H9 (cell line): ENCODE results near the gene PRR5L. TPM values are rescaled to one million over a fixed set of nuclear protein-coding genes. Genes with fewer than 3 reads are reported as not detected.

ENCODE experiments used
- DNase-seq: peaks from one replicate; pipeline ENCODE4 v3.0.0-alpha.2; 2017
- H2AFZ ChIP-seq: one replicate; pipeline ENCODE4 v1.6.1; 2013; ENCODE audit warnings: mild to moderate bottlenecking, low read length, control low read depth, moderate library complexity
- H2AK5ac ChIP-seq: 2 replicates; pipeline ENCODE4 v1.6.1; 2013; ENCODE audit warnings: low read length, control low read depth, mixed read lengths; ENCODE audit not compliant: insufficient read length
- H2BK120ac ChIP-seq: one replicate; pipeline ENCODE4 v1.6.1; 2013; ENCODE audit warnings: low read depth, mild to moderate bottlenecking, low read length, control low read depth, inconsistent platforms; ENCODE audit not compliant: poor library complexity, severe bottlenecking
- H2BK12ac ChIP-seq: 2 replicates; pipeline ENCODE4 v1.6.1; 2013; ENCODE audit warnings: low read length, control low read depth, mixed read lengths, low read depth; ENCODE audit not compliant: insufficient read length
- H2BK15ac ChIP-seq: 2 replicates; pipeline ENCODE4 v1.6.1; 2013; ENCODE audit warnings: low read depth, low read length, control low read depth
- H2BK20ac ChIP-seq: one replicate; pipeline ENCODE4 v1.6.1; 2013; ENCODE audit warnings: low read depth, mild to moderate bottlenecking, low read length, control low read depth, inconsistent platforms; ENCODE audit not compliant: poor library complexity, severe bottlenecking
- H2BK5ac ChIP-seq: 2 replicates; pipeline ENCODE4 v1.6.1; 2013; ENCODE audit warnings: low read length, control low read depth, mixed read lengths; ENCODE audit not compliant: insufficient read length
- H3K14ac ChIP-seq: 2 replicates; pipeline ENCODE4 v1.6.1; 2013; ENCODE audit warnings: low read length, control low read depth; ENCODE audit not compliant: insufficient read depth
- H3K18ac ChIP-seq: 2 replicates; pipeline ENCODE4 v1.6.1; 2013; ENCODE audit warnings: low read depth, mild to moderate bottlenecking, mixed read lengths, low read length, control low read depth; ENCODE audit not compliant: insufficient read length
- H3K23ac ChIP-seq: 2 replicates; pipeline ENCODE4 v1.6.1; 2013; ENCODE audit warnings: low read length, control low read depth, mixed read lengths, low read depth; ENCODE audit not compliant: insufficient read length
- H3K23me2 ChIP-seq: 2 replicates; pipeline ENCODE4 v1.6.1; 2013; ENCODE audit warnings: low read depth, mild to moderate bottlenecking, mixed read lengths, low read length, control low read depth; ENCODE audit not compliant: insufficient read length, poor library complexity, severe bottlenecking
- H3K27ac ChIP-seq: 2 replicates; pipeline ENCODE4 v1.5.1; 2013; ENCODE audit warnings: low read length, control low read depth, mixed read lengths, low read depth; ENCODE audit not compliant: insufficient read length
- H3K27me3 ChIP-seq: 2 replicates; pipeline ENCODE4 v1.6.1; 2013; ENCODE audit warnings: low read length, control low read depth, inconsistent platforms; ENCODE audit not compliant: insufficient read depth
- H3K4ac ChIP-seq: 2 replicates; pipeline ENCODE4 v1.6.1; 2013; ENCODE audit warnings: low read depth, mild to moderate bottlenecking, control low read depth, inconsistent platforms, low read length, moderate library complexity
- H3K4me1 ChIP-seq: 2 replicates; pipeline ENCODE4 v1.6.1; 2013; ENCODE audit warnings: low read length, control low read depth, inconsistent platforms; ENCODE audit not compliant: insufficient read depth
- H3K4me2 ChIP-seq: 2 replicates; pipeline ENCODE4 v1.6.1; 2013; ENCODE audit warnings: low read length, control low read depth, mixed read lengths; ENCODE audit not compliant: insufficient read length, insufficient read depth
- H3K56ac ChIP-seq: 2 replicates; pipeline ENCODE4 v1.6.1; 2013; ENCODE audit warnings: low read depth, mild to moderate bottlenecking, mixed read lengths, low read length, control low read depth; ENCODE audit not compliant: insufficient read length
- H3K79me1 ChIP-seq: 2 replicates; pipeline ENCODE4 v1.6.1; 2013; ENCODE audit warnings: low read depth, mild to moderate bottlenecking, moderate library complexity, low read length, control low read depth, inconsistent platforms; ENCODE audit not compliant: insufficient read depth, poor library complexity, severe bottlenecking
- H3K79me2 ChIP-seq: 2 replicates; pipeline ENCODE4 v1.6.1; 2013; ENCODE audit warnings: low read length, control low read depth, inconsistent platforms; ENCODE audit not compliant: insufficient read depth
- H3K9ac ChIP-seq: 2 replicates; pipeline ENCODE4 v1.6.1; 2013; ENCODE audit warnings: low read length, control low read depth, mixed read lengths; ENCODE audit not compliant: insufficient read length; ENCODE audit errors: extremely low read depth
- H3K9me3 ChIP-seq: one replicate; pipeline ENCODE4 v1.6.1; 2013; ENCODE audit warnings: low read depth, low read length, inconsistent platforms; ENCODE audit not compliant: control insufficient read depth
- H3T11ph ChIP-seq: one replicate; pipeline ENCODE4 v1.6.1; 2013; ENCODE audit warnings: mild to moderate bottlenecking, low read length, control low read depth, inconsistent platforms
- H4K20me1 ChIP-seq: one replicate; pipeline ENCODE4 v1.6.1; 2013; ENCODE audit not compliant: control insufficient read depth, insufficient read length, insufficient read depth
- H4K5ac ChIP-seq: 2 replicates; pipeline ENCODE4 v1.6.1; 2013; ENCODE audit warnings: low read depth, mild to moderate bottlenecking, mixed read lengths, low read length, control low read depth; ENCODE audit not compliant: insufficient read length
- H4K8ac ChIP-seq: replicated peaks from 2 replicates; pipeline ENCODE4 v1.6.1; 2013; ENCODE audit warnings: low read length, control low read depth, mixed read lengths, low read depth; ENCODE audit not compliant: insufficient read length
- H4K91ac ChIP-seq: 2 replicates; pipeline ENCODE4 v1.6.1; 2013; ENCODE audit warnings: low read depth, mild to moderate bottlenecking, moderate library complexity, mixed read lengths, low read length, control low read depth; ENCODE audit not compliant: insufficient read length
- H3K27ac Mint-ChIP-seq, 3 experiments: 2 replicates in 2 of 3; 3 replicates in 1 of 3; pipeline ENCODE4 v1.8.0; 2020 to 2021; ENCODE audit warnings: mixed read lengths in 3 of 3, mild to moderate bottlenecking in 1 of 3, moderate library complexity in 1 of 3
- H3K27me3 Mint-ChIP-seq: 2 replicates; pipeline ENCODE4 v1.8.0; 2021; ENCODE audit warnings: low read depth, mild to moderate bottlenecking, moderate library complexity, mixed read lengths
- H3K36me3 Mint-ChIP-seq, 3 experiments: 2 replicates in 2 of 3; 3 replicates in 1 of 3; pipeline ENCODE4 v1.8.0; 2020 to 2021; ENCODE audit warnings: low read depth in 3 of 3, mixed read lengths in 3 of 3; ENCODE audit not compliant: insufficient read depth in 1 of 3
- H3K4me1 Mint-ChIP-seq, 2 experiments: 2 replicates each; pipeline ENCODE4 v1.8.0; 2020; ENCODE audit warnings: mixed read lengths in 2 of 2
- H3K4me3 Mint-ChIP-seq, 2 experiments: 2 replicates in 1 of 2; 3 replicates in 1 of 2; pipeline ENCODE4 v1.8.0; 2020 to 2021; ENCODE audit warnings: mild to moderate bottlenecking in 2 of 2, mixed read lengths in 2 of 2, moderate library complexity in 1 of 2
- H3K9me3 Mint-ChIP-seq, 2 experiments: 2 replicates in 1 of 2; 3 replicates in 1 of 2; pipeline ENCODE4 v1.8.0; 2020; ENCODE audit warnings: mild to moderate bottlenecking in 2 of 2, mixed read lengths in 2 of 2, moderate library complexity in 1 of 2
- CTCF ChIP-seq: fragments of 200-600 bp; sonication (generic); conservative IDR thresholded peaks from 3 replicates; pipeline ENCODE4 v1.8.0; 2021; ENCODE audit warnings: antibody characterized with exemption, mild to moderate bottlenecking
- WGBS: extraction: QIAGEN DNeasy Blood & Tissue Kit; methylation state at CpG from one replicate; pipeline ENCODE4 v1.1.7; 2013; ENCODE audit warnings: missing lambda C conversion rate, low lambda C conversion rate, mixed read lengths; ENCODE audit not compliant: insufficient read length; ENCODE audit errors: extremely low coverage; 5-methylcytosine and 5-hydroxymethylcytosine counted together
- total RNA-seq: library from RNA; stranded (reverse); gene quantifications from 2 replicates; pipeline ENCODE4 v1.2.1, GENCODE V29; 2021

Gene PRR5L
- total RNA-seq, 1 experiment from 2014 or later = 5.6 TPM

GRCh38 chr11:36456156-36456555 lies 160.1 kb downstream of the PRR5L start:
- Histone ChIP-seq H3K27ac (no peak overlapping the region), H3K79me1 (no peaks in the 10 kb centered on the region), H4K8ac (no peak overlapping the region), H4K5ac (no peak overlapping the region), H3K9me3 (no peaks in the 10 kb centered on the region), H4K91ac (no peak overlapping the region), H3T11ph (no peak overlapping the region), H3K9ac (no peak overlapping the region), H4K20me1 (no peaks in the 10 kb centered on the region), H3K23me2 (no peaks in the 10 kb centered on the region), H3K18ac (no peak overlapping the region), H2AFZ (no peak overlapping the region), H2BK120ac (no peak overlapping the region), H3K4ac (no peak overlapping the region; the same call in 1 of the 2 replicates), H2AK5ac (no peak overlapping the region), H3K4me1 (no peaks in the 10 kb centered on the region; the same call in 1 of the 2 replicates), H2BK20ac (no peak overlapping the region), H3K14ac (peak overlapping the region; percentile 43; the same call in 1 of the 2 replicates), H3K4me2 (no peak overlapping the region), H3K56ac (no peak overlapping the region), H3K79me2 (no peaks in the 10 kb centered on the region), H2BK15ac (no peak overlapping the region), H2BK12ac (no peak overlapping the region), H3K27me3 (no peaks in the 10 kb centered on the region), H2BK5ac (no peak overlapping the region), H3K23ac (no peak overlapping the region)
- TF ChIP-seq CTCF = no peak
- no CpG with 5 or more reads among the region's 6 CpGs for WGBS
- Mint-ChIP-seq H3K27ac (peak overlapping the region in 1 of 3 experiments; percentile 37; a peak in 2 of 7 replicates), H3K27me3 (no peaks in the 10 kb centered on the region; the same call in 1 of the 2 replicates), H3K36me3 (peaks cover 0 to 3% (median 0%) of the 10 kb centered on the region in 3 experiments; a peak in 1 of 7 replicates), H3K4me1 (peaks cover 37 to 40% of the 10 kb centered on the region in 2 experiments), H3K9me3 (no peaks in the 10 kb centered on the region), H3K4me3 (no peak overlapping the region)
- DNase-seq = no peak
